Tongue (tissue), 2 donors: ENCODE results near the gene COMMD1. TPM values are rescaled to one million over a fixed set of nuclear protein-coding genes. Genes with fewer than 3 reads are reported as not detected.
"Not testable (repeated sequence)": the region's sequence is repeated elsewhere in the genome, so short reads cannot be mapped to it uniquely, and the experiment has no call there.

ENCODE experiments used
- DNase-seq: peaks from one replicate; pipeline ENCODE4 v3.0.0-alpha.2; 2015
- total RNA-seq: library from RNA; depleted of rRNA; stranded (reverse); fragments of >200 nt; gene quantifications from one replicate; pipeline ENCODE4 v1.2.3, GENCODE V29; 2014

The COMMD1 gene
- total RNA-seq, 1 donor from 2014 or later = 47.3 TPM

- DNase-seq = no peak
These were observed 236.6 kb downstream of the COMMD1 start for GRCh38 chr2:62142054-62142453.

- no peak for DNase-seq
These were observed 238.2 kb downstream of the COMMD1 start for GRCh38 chr2:62143696-62144095.

- DNase-seq = no peak
These were observed 239.4 kb downstream of the COMMD1 start for GRCh38 chr2:62144689-62145477.

- DNase-seq = no peak
These were observed 240.1 kb downstream of the COMMD1 start for GRCh38 chr2:62145478-62146100.

GRCh38 chr2:62146790-62147189 lies 241.3 kb downstream of the COMMD1 start:
- DNase-seq = not testable (repeated sequence)

GRCh38 chr2:62147610-62148301 lies 242.3 kb downstream of the COMMD1 start:
- DNase-seq = no peak

- DNase-seq = no peak
These were observed 244.2 kb downstream of the COMMD1 start for GRCh38 chr2:62149708-62150107.

GRCh38 chr2:62150597-62151305 lies 245.3 kb downstream of the COMMD1 start:
- no peak for DNase-seq

- DNase-seq = no peak
These were observed 245.8 kb downstream of the COMMD1 start for GRCh38 chr2:62151306-62151638.

GRCh38 chr2:62152000-62152399 lies 246.5 kb downstream of the COMMD1 start:
- no peak for DNase-seq

GRCh38 chr2:62156861-62157496 lies 251.5 kb downstream of the COMMD1 start:
- DNase-seq = peak; percentile 11

GRCh38 chr2:62158444-62159121 lies 253.1 kb downstream of the COMMD1 start:
- DNase-seq = no peak

- not testable (repeated sequence) for DNase-seq
These were observed 255.2 kb downstream of the COMMD1 start for GRCh38 chr2:62160691-62161090.

GRCh38 chr2:62163106-62163831 lies 257.8 kb downstream of the COMMD1 start:
- no peak for DNase-seq

- DNase-seq = no peak
These were observed 258.4 kb downstream of the COMMD1 start for GRCh38 chr2:62163834-62164233.

- peak; percentile 18 for DNase-seq
These were observed 270.3 kb downstream of the COMMD1 start for GRCh38 chr2:62175728-62176127.

GRCh38 chr2:62176801-62177200 lies 271.3 kb downstream of the COMMD1 start:
- DNase-seq = no peak

GRCh38 chr2:62177392-62178049 lies 272.0 kb downstream of the COMMD1 start:
- DNase-seq = no peak

GRCh38 chr2:62178741-62179271 lies 273.3 kb downstream of the COMMD1 start:
- peak; percentile 47 for DNase-seq

GRCh38 chr2:62180975-62181374 lies 275.5 kb downstream of the COMMD1 start:
- DNase-seq = no peak
